ENCODE measurements around the gene MBTD1. TPM values are rescaled to one million over a fixed set of nuclear protein-coding genes. Genes with fewer than 3 reads are reported as not detected.

The MBTD1 gene
- total and polyA plus RNA-seq, 2 of the 8 experiments (the other 6 are each of a cell fraction or from before 2014, with no cell fraction given) = 20.3 to 51.4 TPM

DNA sequence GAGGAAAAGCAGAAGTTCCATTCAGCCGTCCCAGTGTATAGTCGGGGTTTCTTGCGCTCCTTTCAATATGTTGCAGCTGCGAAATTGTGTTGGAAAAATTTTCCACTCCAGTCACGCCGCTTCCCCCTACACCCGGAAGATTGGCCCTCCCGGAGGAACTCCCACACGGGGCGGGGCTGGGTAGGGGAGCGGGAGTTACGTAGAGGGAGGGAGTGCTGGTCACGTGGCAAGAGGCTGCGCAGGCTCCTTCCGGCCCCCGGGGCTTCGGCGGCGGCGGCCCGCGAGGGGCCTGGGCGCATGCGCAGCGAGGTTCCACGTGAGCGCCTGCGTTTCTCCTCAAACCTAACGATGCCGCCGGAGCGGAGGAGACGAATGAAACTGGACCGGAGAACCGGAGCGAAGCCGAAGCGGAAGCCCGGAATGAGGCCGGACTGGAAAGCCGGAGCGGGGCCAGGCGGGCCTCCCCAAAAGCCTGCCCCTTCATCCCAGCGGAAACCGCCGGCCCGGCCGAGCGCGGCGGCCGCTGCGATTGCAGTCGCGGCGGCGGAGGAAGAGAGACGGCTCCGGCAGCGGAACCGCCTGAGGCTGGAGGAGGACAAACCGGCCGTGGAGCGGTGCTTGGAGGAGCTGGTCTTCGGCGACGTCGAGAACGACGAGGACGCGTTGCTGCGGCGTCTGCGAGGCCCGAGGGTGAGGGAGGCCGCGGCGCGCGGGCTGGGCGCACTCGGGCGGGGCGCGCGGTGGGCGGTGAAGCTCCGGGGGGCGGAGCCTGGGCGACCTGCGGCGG is 581 bp upstream of the MBTD1 start, which contains the start of gene UTP18 (continued):
- TF ChIP-seq SIRT6 (IDR thresholded peaks at IDR 0.05; ENCODE audit: low read length) (no peak), BACH1 (IDR thresholded peaks at IDR 0.05; ENCODE audit: low read length) (0 out of 2 replicates have a peak, but pooled peaks have one; percentile 37), RBBP5 (IDR thresholded peaks at IDR 0.05; ENCODE audit: borderline replicate concordance, low read depth, low read length) (peak; percentile 93; the same call in 1 of the 2 replicates), ZNF274 (IDR thresholded peaks at IDR 0.05; ENCODE audit: borderline replicate concordance, extremely low read depth, low read length) (no peak), TAF1 (IDR thresholded peaks at IDR 0.05; ENCODE audit: low read depth, low read length) (peak; percentile 79), GABPA (IDR thresholded peaks at IDR 0.05; ENCODE audit: borderline replicate concordance, insufficient read depth, low read length) (no peak), RAD21 (IDR thresholded peaks at IDR 0.05 in 1 of 2, conservative IDR thresholded peaks at IDR 0.05 in 1 of 2; ENCODE audit: low read depth in 2 of 2, low read length in 2 of 2) (no peak), PHF8 (conservative IDR thresholded peaks at IDR 0.05; ENCODE audit: low read depth, low read length) (peak; percentile 94), SP2 (IDR thresholded peaks at IDR 0.05; ENCODE audit: low read length) (no peak), RXRA (IDR thresholded peaks at IDR 0.05; ENCODE audit: insufficient read depth, low read depth, low read length) (no peak), RNF2 (IDR thresholded peaks at IDR 0.05; ENCODE audit: borderline replicate concordance, low read depth, low read length, missing control alignments, poor library complexity, severe bottlenecking) (no peak)
